SIG-M5 treated with dmso at 0.1 percent for 504 hours (cell line): ENCODE results near the gene ASPG.

Experiments
- DNase-seq: peaks from one replicate; lab custom pipeline; 2025; ENCODE audit not compliant: unreplicated experiment; lab: John Stamatoyannopoulos, UW

ASPG gene

GRCh38 chr14:104093366-104094055 lies 8.0 kb downstream of the ASPG start:
- no peak for DNase-seq

- no peak for DNase-seq
Measured at GRCh38 chr14:104094056-104094708, 8.7 kb downstream of the ASPG start.

- peak; percentile 39 for DNase-seq
Measured at GRCh38 chr14:104094709-104095425, 9.4 kb downstream of the ASPG start.

- DNase-seq, result no peak
Measured at GRCh38 chr14:104095426-104096310, 10.2 kb downstream of the ASPG start.

GRCh38 chr14:104096318-104096717 lies 10.8 kb downstream of the ASPG start:
- DNase-seq, result no peak

- no peak for DNase-seq
Measured at GRCh38 chr14:104096751-104097700, 11.5 kb downstream of the ASPG start.

- DNase-seq, result no peak
Measured at GRCh38 chr14:104098272-104099095, 13.0 kb downstream of the ASPG start.

- no peak for DNase-seq
Measured at GRCh38 chr14:104099096-104100041, 13.9 kb downstream of the ASPG start.

GRCh38 chr14:104100171-104101085 lies 14.9 kb downstream of the ASPG start:
- no peak for DNase-seq

GRCh38 chr14:104101086-104101621 lies 15.7 kb downstream of the ASPG start:
- no peak for DNase-seq

- no peak for DNase-seq
Measured at GRCh38 chr14:104101651-104102281, 16.3 kb downstream of the ASPG start.

- no peak for DNase-seq
Measured at GRCh38 chr14:104102282-104102914, 16.9 kb downstream of the ASPG start.

- DNase-seq, result no peak
Measured at GRCh38 chr14:104103061-104103445, 17.6 kb downstream of the ASPG start.

GRCh38 chr14:104103446-104104075 lies 18.1 kb downstream of the ASPG start:
- no peak for DNase-seq
